Upper lobe of right lung (tissue), 1 donor: ENCODE data around the gene C1QTNF7. TPM values are rescaled to one million over a fixed set of nuclear protein-coding genes. Genes with fewer than 3 reads are reported as not detected.
A peak's percentile ranks its signal among the peaks of the same experiment; 100 is the strongest.

Experiments
- ATAC-seq: fragments of 200-7000 bp; cut with Tn5 transposase; one replicate; pipeline ENCODE4 v1.9.1; 2020; ENCODE audit warnings: mild to moderate bottlenecking, moderate library complexity
- DNase-seq: peaks from one replicate; pipeline ENCODE4 v3.0.0-alpha.2; 2020
- H3K27ac ChIP-seq: fragments of 200-600 bp; one replicate; pipeline ENCODE4 v1.8.0; 2022
- H3K27me3 ChIP-seq: fragments of 200-600 bp; one replicate; pipeline ENCODE4 v1.8.0; 2022; ENCODE audit warnings: mild to moderate bottlenecking
- H3K36me3 ChIP-seq: fragments of 200-600 bp; one replicate; pipeline ENCODE4 v1.8.0; 2022
- H3K4me1 ChIP-seq: fragments of 200-600 bp; one replicate; pipeline ENCODE4 v1.8.0; 2022
- H3K4me3 ChIP-seq: fragments of 200-600 bp; one replicate; pipeline ENCODE4 v1.8.0; 2022; ENCODE audit warnings: mild to moderate bottlenecking
- H3K9me3 ChIP-seq: fragments of 200-600 bp; one replicate; pipeline ENCODE4 v1.8.0; 2022
- CTCF ChIP-seq: fragments of 200-600 bp; IDR thresholded peaks from one replicate; pipeline ENCODE4 v1.8.0; 2022; ENCODE audit warnings: antibody characterized with exemption
- intact Hi-C: fragments of 100-400 bp; cut with DNase I; formaldehyde crosslinking; loops from one replicate; pipeline ENCODE4 v1.11.0; 2022
- total RNA-seq: library from RNA; stranded (reverse); fragmentation: NEBNext Ultra II Directional; extraction: Animal tissue kit (Norgen Biotek cat#: 25700); gene quantifications from one replicate; pipeline ENCODE4 v1.2.1, GENCODE V29; 2021
- donor health status: DM: no; HTN: yes; CAD: no; lungs with severe emphysema.

C1QTNF7 gene
- total RNA-seq, 1 donor from 2014 or later, result 15.1 TPM

- no peak for TF ChIP-seq CTCF
- no peak overlapping the region for H3K27ac ChIP-seq
- H3K4me3 ChIP-seq, result no peak overlapping the region
Measured at GRCh38 chr4:15385515-15385914, 42.3 kb upstream of the C1QTNF7 start.

GRCh38 chr4:15385928-15386327, 41.9 kb upstream of the C1QTNF7 start:
- no peak overlapping the region for H3K4me3 ChIP-seq
- DNase-seq (no peak), ATAC-seq (peak; percentile 55)
- H3K36me3 ChIP-seq, result no peaks in the 10 kb centered on the region
- intact Hi-C loops, result no loop called here
- peaks cover 4% of the 10 kb centered on the region for H3K4me1 ChIP-seq
- H3K27me3 ChIP-seq, result no peaks in the 10 kb centered on the region
- no peaks in the 10 kb centered on the region for H3K9me3 ChIP-seq
- TF ChIP-seq CTCF, result no peak
- H3K27ac ChIP-seq, result no peak overlapping the region

More at GRCh38 chr4:15385515-15385914, 42.3 kb upstream of the C1QTNF7 start:
- Histone ChIP-seq H3K27me3 (no peaks in the 10 kb centered on the region), H3K4me1 (peaks cover 4% of the 10 kb centered on the region), H3K36me3 (no peaks in the 10 kb centered on the region), H3K9me3 (no peaks in the 10 kb centered on the region)
- DNase-seq (no peak), ATAC-seq (no peak)
- intact Hi-C loops, result no loop called here

- DNase-seq, result no peak
- no peaks in the 10 kb centered on the region for H3K27me3 ChIP-seq
- TF ChIP-seq CTCF, result no peak
- intact Hi-C loops, result no loop called here
- no peak for ATAC-seq
- H3K4me1 ChIP-seq, result peaks cover 1% of the 10 kb centered on the region
- no peak overlapping the region for H3K27ac ChIP-seq
- no peak overlapping the region for H3K4me3 ChIP-seq
- H3K36me3 ChIP-seq, result no peaks in the 10 kb centered on the region
- H3K9me3 ChIP-seq, result no peaks in the 10 kb centered on the region
Measured at GRCh38 chr4:15390494-15390893, 37.3 kb upstream of the C1QTNF7 start.

- TF ChIP-seq CTCF, result no peak
- H3K4me3 ChIP-seq, result no peak overlapping the region
- no peak for DNase-seq
- no peaks in the 10 kb centered on the region for H3K27me3 ChIP-seq
- H3K36me3 ChIP-seq, result no peaks in the 10 kb centered on the region
- no peaks in the 10 kb centered on the region for H3K9me3 ChIP-seq
- no peak overlapping the region for H3K27ac ChIP-seq
- no peak for ATAC-seq
- intact Hi-C loops, result no loop called here
- H3K4me1 ChIP-seq, result no peaks in the 10 kb centered on the region
Measured at GRCh38 chr4:15392053-15392805, 35.6 kb upstream of the C1QTNF7 start.

- no peak overlapping the region for H3K27ac ChIP-seq
- H3K27me3 ChIP-seq, result no peaks in the 10 kb centered on the region
- peaks cover 11% of the 10 kb centered on the region for H3K4me1 ChIP-seq
- H3K36me3 ChIP-seq, result no peaks in the 10 kb centered on the region
- intact Hi-C loops, result no loop called here
- DNase-seq (no peak), ATAC-seq (no peak)
- no peaks in the 10 kb centered on the region for H3K9me3 ChIP-seq
- H3K4me3 ChIP-seq, result no peak overlapping the region
- TF ChIP-seq CTCF, result no peak
Measured at GRCh38 chr4:15395311-15395710, 32.5 kb upstream of the C1QTNF7 start.
